GM12874 (cell line): ENCODE results near the gene DYRK1A.

ENCODE experiments used
- TF ChIP-seq, protein P1 (sequence below): IDR thresholded peaks from 2 replicates; pipeline ENCODE4 v1.5.1; 2011; ENCODE audit warnings: low read depth, mild to moderate bottlenecking, control low read depth, low read length, moderate library complexity; ENCODE audit not compliant: insufficient read depth

DYRK1A gene

GRCh38 chr21:37473491-37473890 is 106.9 kb downstream of the DYRK1A start:
- TF ChIP-seq, protein P1, sequence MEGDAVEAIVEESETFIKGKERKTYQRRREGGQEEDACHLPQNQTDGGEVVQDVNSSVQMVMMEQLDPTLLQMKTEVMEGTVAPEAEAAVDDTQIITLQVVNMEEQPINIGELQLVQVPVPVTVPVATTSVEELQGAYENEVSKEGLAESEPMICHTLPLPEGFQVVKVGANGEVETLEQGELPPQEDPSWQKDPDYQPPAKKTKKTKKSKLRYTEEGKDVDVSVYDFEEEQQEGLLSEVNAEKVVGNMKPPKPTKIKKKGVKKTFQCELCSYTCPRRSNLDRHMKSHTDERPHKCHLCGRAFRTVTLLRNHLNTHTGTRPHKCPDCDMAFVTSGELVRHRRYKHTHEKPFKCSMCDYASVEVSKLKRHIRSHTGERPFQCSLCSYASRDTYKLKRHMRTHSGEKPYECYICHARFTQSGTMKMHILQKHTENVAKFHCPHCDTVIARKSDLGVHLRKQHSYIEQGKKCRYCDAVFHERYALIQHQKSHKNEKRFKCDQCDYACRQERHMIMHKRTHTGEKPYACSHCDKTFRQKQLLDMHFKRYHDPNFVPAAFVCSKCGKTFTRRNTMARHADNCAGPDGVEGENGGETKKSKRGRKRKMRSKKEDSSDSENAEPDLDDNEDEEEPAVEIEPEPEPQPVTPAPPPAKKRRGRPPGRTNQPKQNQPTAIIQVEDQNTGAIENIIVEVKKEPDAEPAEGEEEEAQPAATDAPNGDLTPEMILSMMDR = no peak

DNA sequence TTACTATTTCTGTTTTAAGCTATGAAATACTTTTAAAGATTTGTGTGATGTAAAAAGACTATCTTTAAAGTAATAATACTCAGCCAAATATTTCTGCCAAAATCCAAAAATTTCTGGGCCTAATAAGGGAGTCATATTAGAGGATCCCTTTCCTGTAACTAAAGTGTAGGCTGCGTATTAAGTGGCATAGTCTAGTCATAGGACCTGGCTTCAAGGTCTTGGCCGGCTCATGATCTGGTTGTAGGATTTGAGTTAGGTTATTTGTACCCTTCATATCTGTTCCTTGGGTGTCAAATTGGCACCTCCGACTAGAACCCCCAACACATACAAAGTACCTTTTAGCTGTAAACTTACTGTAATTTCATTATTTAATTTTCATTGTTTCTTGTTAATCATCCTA is 107.8 kb downstream of the DYRK1A start:
- TF ChIP-seq, protein P1 = no peak

- TF ChIP-seq, protein P1 = no peak
These were observed 108.8 kb downstream of the DYRK1A start for GRCh38 chr21:37475186-37475868.

DNA sequence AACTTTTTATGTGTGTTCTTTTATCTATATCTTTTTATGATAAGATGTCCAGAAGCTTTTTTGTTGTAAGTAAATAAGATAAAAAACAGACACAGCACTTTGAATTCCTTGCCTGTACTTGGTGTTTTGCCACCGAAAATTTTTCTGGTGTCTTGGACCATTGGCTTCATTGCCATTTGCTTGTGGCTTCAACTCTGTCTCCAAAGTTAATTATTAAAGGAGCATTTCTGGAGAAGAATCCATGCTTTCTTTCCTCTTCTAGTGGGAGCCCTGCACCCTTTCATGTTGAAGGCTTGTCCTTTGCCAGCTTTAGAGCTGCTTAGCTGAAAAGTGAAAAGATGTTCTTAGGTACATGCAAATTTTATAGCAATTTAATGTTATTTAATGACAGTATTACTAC is 112.2 kb downstream of the DYRK1A start:
- TF ChIP-seq, protein P1 = no peak

- TF ChIP-seq, protein P1 = no peak
These were observed 117.2 kb downstream of the DYRK1A start for GRCh38 chr21:37483776-37484175.

- TF ChIP-seq, protein P1 = no peak
These were observed 118.2 kb downstream of the DYRK1A start for GRCh38 chr21:37484535-37485474.

DNA sequence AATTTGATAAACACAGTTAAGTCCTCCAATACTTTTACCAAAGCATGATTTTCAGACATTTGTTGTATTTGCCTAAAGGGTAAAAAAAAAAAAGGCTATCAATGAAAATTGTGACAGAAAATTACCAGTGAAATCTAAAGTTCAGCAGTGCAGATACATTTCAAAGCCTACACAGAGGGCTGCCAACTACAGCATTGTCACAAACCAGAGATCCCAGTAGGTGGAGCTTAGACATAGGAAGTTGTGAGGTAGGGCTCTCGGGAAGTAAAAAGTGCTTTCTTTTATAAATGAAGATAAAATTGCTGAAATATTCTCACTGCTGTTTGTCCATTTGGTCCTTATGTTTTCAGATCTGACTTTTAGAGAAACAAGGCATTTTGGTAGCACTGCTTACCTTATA is 123.0 kb downstream of the DYRK1A start:
- TF ChIP-seq, protein P1 = no peak
